GM12875 (cell line): Measurements from ENCODE around the gene OR2AE1.

Source experiments
- H3K4me3 ChIP-seq: one replicate; pipeline ENCODE4 v1.5.1; 2011; ENCODE audit warnings: low read depth, low read length, control low read depth
- CTCF ChIP-seq: IDR thresholded peaks from 2 replicates; pipeline ENCODE4 v1.5.1; 2011; ENCODE audit warnings: low read depth, mild to moderate bottlenecking, control low read depth, inconsistent platforms, low read length, moderate library complexity, borderline replicate concordance; ENCODE audit not compliant: insufficient read depth

OR2AE1 gene

DNA sequence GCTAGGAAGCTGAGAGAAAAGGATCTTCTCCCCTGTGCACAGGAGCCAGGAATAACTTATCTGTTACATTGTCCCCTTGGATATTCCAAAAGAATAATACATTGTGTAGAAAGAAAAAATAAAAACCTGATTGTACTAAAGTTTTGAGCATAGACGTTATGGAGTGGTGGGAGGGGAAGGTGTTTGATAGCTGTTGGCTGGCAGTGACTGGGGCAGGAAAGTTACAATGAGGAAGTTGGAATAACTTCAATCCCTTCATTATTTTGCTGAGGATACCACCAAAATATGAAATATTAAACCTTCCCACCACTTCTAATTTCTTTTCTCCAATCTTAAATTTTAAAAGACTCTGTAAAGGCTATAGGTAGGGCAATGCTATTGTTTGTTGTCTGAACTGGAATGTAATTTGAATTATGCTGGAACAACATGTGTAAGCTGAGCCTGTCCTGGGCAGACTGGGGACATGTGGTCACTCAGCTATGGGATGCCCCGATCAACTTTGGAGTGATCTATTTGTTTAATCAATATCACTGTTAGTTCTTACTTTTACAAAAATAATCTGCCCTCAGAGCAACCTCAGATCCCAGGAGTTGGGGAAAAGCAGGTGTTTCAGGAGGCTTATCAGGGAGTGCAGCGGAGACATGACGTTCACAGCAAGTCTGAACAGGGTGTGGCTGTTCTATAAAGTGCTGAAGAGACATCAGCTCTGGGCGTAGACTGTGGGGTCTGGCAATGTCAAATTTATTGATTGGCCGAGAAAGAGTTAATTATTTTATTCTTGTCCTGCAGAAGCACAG is 28.2 kb downstream of the OR2AE1 start:
- no peak overlapping the region for H3K4me3 ChIP-seq
- TF ChIP-seq CTCF: no peak

GRCh38 chr7:99844328-99844727 is 32.5 kb downstream of the OR2AE1 start:
- no peak for TF ChIP-seq CTCF
- H3K4me3 ChIP-seq: no peak overlapping the region

- TF ChIP-seq CTCF: no peak
- no peak overlapping the region for H3K4me3 ChIP-seq
Measured at GRCh38 chr7:99843808-99844207, 33.0 kb downstream of the OR2AE1 start.

DNA sequence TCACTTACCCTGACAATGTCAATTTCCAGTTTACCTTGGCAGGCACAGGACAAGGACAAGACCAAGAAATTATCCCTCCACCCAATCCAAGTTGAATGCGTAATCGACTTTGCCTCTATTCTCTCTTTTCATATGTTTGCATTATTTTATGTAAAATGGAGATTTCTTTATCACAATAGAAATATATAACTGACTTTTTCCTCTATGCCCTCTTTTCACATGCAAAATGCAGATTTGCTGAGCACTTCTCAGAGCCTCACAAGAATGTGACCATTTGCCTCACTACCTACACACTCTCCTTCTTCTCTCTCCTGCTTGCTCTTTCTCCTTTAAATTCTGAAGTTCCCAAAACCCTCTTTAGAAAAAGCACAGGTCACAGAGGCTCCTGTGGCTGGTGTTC is 33.9 kb downstream of the OR2AE1 start:
- H3K4me3 ChIP-seq: no peak overlapping the region
- no peak for TF ChIP-seq CTCF

- no peak for TF ChIP-seq CTCF
- no peak overlapping the region for H3K4me3 ChIP-seq
Measured at GRCh38 chr7:99840136-99840869, 36.5 kb downstream of the OR2AE1 start.

- H3K4me3 ChIP-seq: no peak overlapping the region
- TF ChIP-seq CTCF: no peak
Measured at GRCh38 chr7:99839287-99840021, 37.4 kb downstream of the OR2AE1 start.
